Endothelial cell of umbilical vein (primary cell): ENCODE results near the gene SCAP. TPM values are rescaled to one million over a fixed set of nuclear protein-coding genes. Genes with fewer than 3 reads are reported as not detected.

Experiments used
- BruUV-seq: library from RNA; stranded (reverse); fragments of 400-500 nt; replicated peaks from 2 replicates; lab custom pipeline; 2021; lab: Mats Ljungman, UMichigan
- CTCF ChIA-PET: fragments of 300-600, 350-600 bp; sonication (Branson Sonifier 250); formaldehyde crosslinking; loops from one replicate; lab custom pipeline; 2021; ENCODE audit warnings: antibody characterized with exemption, inconsistent platforms; lab: Charles Lee
- POLR2A ChIA-PET: fragments of 300-600, 350-600 bp; sonication (Branson Sonifier 250); formaldehyde crosslinking; loops from one replicate; lab custom pipeline; 2021; ENCODE audit warnings: antibody characterized with exemption, inconsistent platforms; lab: Charles Lee
- DNase-seq: peaks from one replicate; pipeline ENCODE4 v3.0.0-alpha.2; 2011; ENCODE audit warnings: low read depth, low spot score
- FAIRE-seq: peaks from 2 replicates; lab custom pipeline; 2011; peaks lifted over from hg19 to GRCh38; lab: Jason Lieb, UNC
- H2AFZ ChIP-seq: 2 replicates; pipeline ENCODE4 v1.6.0; 2012; ENCODE audit warnings: low read depth, low read length, control low read depth, inconsistent platforms
- H3K27ac ChIP-seq: 2 replicates; pipeline ENCODE4 v1.5.1; 2011; ENCODE audit warnings: low read depth, mild to moderate bottlenecking, control low read depth, low read length, moderate library complexity; ENCODE audit not compliant: insufficient read depth
- H3K27me3 ChIP-seq, 2 experiments: 2 replicates each; pipeline versions ENCODE4 v1.6.0 to v1.6.1; 2011; ENCODE audit warnings: low read length in 2 of 2, mixed read lengths in 1 of 2; ENCODE audit not compliant: control insufficient read depth in 2 of 2, insufficient read depth in 2 of 2
- H3K36me3 ChIP-seq, 2 experiments: 2 replicates in 1 of 2; 3 replicates in 1 of 2; pipeline ENCODE4 v1.5.1; 2011; ENCODE audit warnings: low read length in 2 of 2, mild to moderate bottlenecking in 1 of 2, moderate library complexity in 1 of 2; ENCODE audit not compliant: control insufficient read depth in 2 of 2, insufficient read depth in 2 of 2; ENCODE audit errors: extremely low read depth in 1 of 2
- H3K4me1 ChIP-seq: 3 replicates; pipeline ENCODE4 v1.5.1; 2011; ENCODE audit warnings: mild to moderate bottlenecking, low read length; ENCODE audit not compliant: control insufficient read depth, insufficient read depth; ENCODE audit errors: extremely low read depth
- H3K4me2 ChIP-seq: 2 replicates; pipeline ENCODE4 v1.6.1; 2011; ENCODE audit warnings: low read length, control low read depth, mixed read lengths; ENCODE audit not compliant: insufficient read depth
- H3K4me3 ChIP-seq, 3 experiments: fragments of 200-600 bp in 1 of 3; sonication (generic), shearing (Covaris generic) in 1 of 3; replicated peaks in 1 of 3; 2 replicates each; pipeline ENCODE4 v1.5.1; 2011 to 2016; ENCODE audit warnings: control low read depth in 3 of 3, low read length in 3 of 3, mild to moderate bottlenecking in 2 of 3, inconsistent platforms in 1 of 3, low read depth in 1 of 3, moderate library complexity in 1 of 3; ENCODE audit not compliant: insufficient read depth in 1 of 3
- H3K79me2 ChIP-seq: 2 replicates; pipeline ENCODE4 v1.6.0; 2012; ENCODE audit warnings: low read length, inconsistent platforms; ENCODE audit not compliant: control insufficient read depth, insufficient read depth
- H3K9ac ChIP-seq: replicated peaks from 2 replicates; pipeline ENCODE3; 2011; ENCODE audit warnings: low read length, control low read depth; ENCODE audit not compliant: insufficient read depth; ENCODE audit errors: extremely low read depth
- H3K9me1 ChIP-seq: replicated peaks from 3 replicates; pipeline ENCODE4 v1.6.0; 2011; ENCODE audit warnings: mild to moderate bottlenecking, low read length; ENCODE audit not compliant: control insufficient read depth, insufficient read depth; ENCODE audit errors: extremely low read depth
- H3K9me3 ChIP-seq: replicated peaks from 2 replicates; pipeline ENCODE4 v1.5.1; 2012; ENCODE audit warnings: low read length, inconsistent platforms; ENCODE audit not compliant: control insufficient read depth, insufficient read depth
- H4K20me1 ChIP-seq: replicated peaks from 2 replicates; pipeline ENCODE3; 2011; ENCODE audit warnings: mild to moderate bottlenecking, low read length; ENCODE audit not compliant: control insufficient read depth, insufficient read depth; ENCODE audit errors: extremely low read depth
- CTCF ChIP-seq, 2 donors: IDR thresholded peaks; 1 replicate in 1 of 2; 2 replicates in 1 of 2; pipeline ENCODE4 v1.5.1; 2011; ENCODE audit warnings: low read length in 2 of 2, mild to moderate bottlenecking in 2 of 2, moderate library complexity in 2 of 2, control low read depth in 1 of 2, inconsistent platforms in 1 of 2, low read depth in 1 of 2; ENCODE audit not compliant: insufficient read depth in 1 of 2; ENCODE audit errors: extremely low read depth in 1 of 2
- EZH2 ChIP-seq: IDR thresholded peaks from 2 replicates; pipeline ENCODE4 v1.6.1; 2012; ENCODE audit warnings: borderline replicate concordance, low read depth, mild to moderate bottlenecking, moderate library complexity, low read length, inconsistent platforms; ENCODE audit not compliant: severe bottlenecking
- FOS ChIP-seq: IDR thresholded peaks from 2 replicates; pipeline ENCODE4 v1.6.1; 2011; ENCODE audit warnings: mild to moderate bottlenecking, low read length, moderate library complexity, borderline replicate concordance; ENCODE audit not compliant: insufficient read depth
- GATA2 ChIP-seq: IDR thresholded peaks from 2 replicates; pipeline ENCODE4 v1.7.0; 2011; ENCODE audit warnings: low read depth, mild to moderate bottlenecking, moderate library complexity, mixed read lengths, low read length; ENCODE audit not compliant: insufficient read length, insufficient read depth
- JUN ChIP-seq: IDR thresholded peaks from 2 replicates; pipeline ENCODE4 v1.6.1; 2011; ENCODE audit warnings: borderline replicate concordance, low read depth; ENCODE audit not compliant: insufficient read length, insufficient read depth
- MAX ChIP-seq: IDR thresholded peaks from 2 replicates; pipeline ENCODE4 v1.6.1; 2011; ENCODE audit not compliant: insufficient read depth, insufficient read length
- MYC ChIP-seq: IDR thresholded peaks from one replicate; pipeline ENCODE4 v1.6.1; 2011; ENCODE audit warnings: mild to moderate bottlenecking, low read depth, low read length
- POLR2A ChIP-seq: IDR thresholded peaks from 2 replicates; pipeline ENCODE4 v1.6.1; 2012; ENCODE audit warnings: low read depth, mild to moderate bottlenecking, control low read depth, low read length
- POLR2AphosphoS5 ChIP-seq: IDR thresholded peaks from 2 replicates; pipeline ENCODE4 v1.6.1; 2012; ENCODE audit warnings: low read depth, mild to moderate bottlenecking, control low read depth, low read length, moderate library complexity; ENCODE audit not compliant: insufficient read depth
- dilution Hi-C: fragments of 300-500 bp; cut with MboI; formaldehyde crosslinking; loops from one replicate; pipeline ENCODE4 v1.15.0; 2019; ENCODE audit warnings: low sequenced_read_pairs; ENCODE audit not compliant: extremely low pct_ligation_motif_present
- intact Hi-C: fragments of 100-400 bp; cut with micrococcal nuclease; formaldehyde crosslinking; loops from one replicate; pipeline ENCODE4 v1.10.0; 2022
- polyA plus RNA-seq, 4 experiments: library from polyadenylated mRNA; depleted of rRNA in 3 of 4; stranded (reverse) in 3 of 4; unstranded in 1 of 4; fragments of >200 nt; gene quantifications; 2 replicates each; pipeline versions ENCODE4 v1.2.1 to v1.2.3, GENCODE V29; 2011 to 2012; ENCODE audit warnings: missing spikeins in 1 of 4
- total RNA-seq: library from RNA; stranded (reverse); gene quantifications from 2 replicates; pipeline ENCODE4 v1.2.3, GENCODE V29; 2021

Gene SCAP
- total and polyA plus RNA-seq, 2 donors (not counting 3 experiments of a cell fraction or from before 2014, with no cell fraction given) = 34.7 to 59.0 TPM

DNA sequence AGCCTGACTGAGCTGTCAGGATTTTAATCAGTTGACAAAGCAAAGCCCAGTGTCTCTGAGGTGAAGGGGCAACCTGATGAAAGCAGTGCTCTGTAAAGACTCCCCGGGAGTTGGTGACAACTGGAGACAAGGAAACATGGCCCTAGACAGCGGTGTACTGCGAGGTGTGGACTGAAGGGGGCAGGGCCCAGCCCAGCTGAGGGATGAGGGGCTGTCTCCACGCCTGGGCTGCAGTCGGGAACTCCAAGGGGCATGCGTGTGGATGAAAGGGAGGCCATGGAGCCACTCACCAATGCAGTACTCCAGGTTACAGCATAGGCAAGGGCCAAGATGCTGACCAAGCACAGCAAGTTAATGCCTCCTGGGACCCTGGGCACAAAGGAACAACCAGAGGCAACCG, 45.1 kb downstream of the SCAP start:
- no peak overlapping the region for H2AFZ ChIP-seq
- H3K9ac ChIP-seq = no peak overlapping the region
- peaks cover 0 to 13% of the 10 kb centered on the region in 2 experiments for H3K36me3 ChIP-seq
- no peaks in the 10 kb centered on the region for H3K79me2 ChIP-seq
- ChIA-PET CTCF (interaction anchor here (2.2 kb wide), 1 partner anchor 10 kb away, joined by 7 read pairs; no protein-coding TSS in a partner anchor), POLR2A (no interaction called here)
- H3K9me3 ChIP-seq = no peaks in the 10 kb centered on the region
- H4K20me1 ChIP-seq = no peaks in the 10 kb centered on the region
- BruUV-seq = no TSS peak
- no peak for TF ChIP-seq MYC
- no peak for TF ChIP-seq CTCF (IDR thresholded peaks at IDR 0.05; ENCODE audit: extremely low read depth in 1 of 2, insufficient read depth in 1 of 2, low read depth in 1 of 2, low read length in 2 of 2)
- TF ChIP-seq POLR2AphosphoS5 = no peak
- TF ChIP-seq JUN = no peak
- TF ChIP-seq GATA2 = no peak
- TF ChIP-seq MAX = no peak
- no peak for TF ChIP-seq EZH2
- TF ChIP-seq POLR2A = no peak
- no peak for TF ChIP-seq FOS
- no peaks in the 10 kb centered on the region for H3K27me3 ChIP-seq
- intact Hi-C loops = no loop called here
- no peak overlapping the region for H3K27ac ChIP-seq
- no peak for FAIRE-seq
- no peaks in the 10 kb centered on the region for H3K9me1 ChIP-seq
- dilution Hi-C loops = no loop called here
- H3K4me1 ChIP-seq = no peaks in the 10 kb centered on the region
- DNase-seq = no peak
- no peak overlapping the region for H3K4me2 ChIP-seq
- H3K4me3 ChIP-seq = no peak overlapping the region
